NCI-H748 treated with DMSO at 0.1 percent for 48 hours (cell line): ENCODE data around the gene JMJD1C.
A peak's percentile ranks its signal among the peaks of the same experiment; 100 is the strongest.

Source experiments
- DNase-seq: peaks from one replicate; lab custom pipeline; 2025; lab: John Stamatoyannopoulos, UW

JMJD1C gene

GRCh38 chr10:63478564-63478963, 12.8 kb upstream of the JMJD1C start:
- no peak for DNase-seq

GRCh38 chr10:63477927-63478326, 12.2 kb upstream of the JMJD1C start:
- DNase-seq, result no peak

- DNase-seq, result no peak
Measured at GRCh38 chr10:63474488-63474887, 8.7 kb upstream of the JMJD1C start.

DNA sequence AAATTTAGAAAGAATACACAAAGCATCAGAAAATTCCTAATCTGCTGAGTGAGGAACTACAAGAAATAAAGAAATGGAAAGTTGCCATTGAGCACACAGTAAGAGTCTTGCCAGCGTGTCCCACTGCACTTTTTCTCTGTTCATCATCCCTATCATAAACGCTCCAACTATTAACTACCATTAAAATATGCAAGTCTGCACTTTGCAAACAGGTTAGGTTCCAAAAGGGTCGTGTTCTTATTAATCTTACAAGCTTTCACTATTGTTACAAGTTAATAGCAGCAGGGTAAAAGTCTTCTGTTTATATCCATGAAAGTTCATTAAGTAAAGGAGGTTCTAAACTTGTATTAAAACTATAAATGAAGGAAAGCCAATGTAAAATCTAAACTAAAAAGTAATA, 5.2 kb upstream of the JMJD1C start:
- no peak for DNase-seq

- no peak for DNase-seq
Measured at GRCh38 chr10:63468947-63469346, 3.2 kb upstream of the JMJD1C start.

DNA sequence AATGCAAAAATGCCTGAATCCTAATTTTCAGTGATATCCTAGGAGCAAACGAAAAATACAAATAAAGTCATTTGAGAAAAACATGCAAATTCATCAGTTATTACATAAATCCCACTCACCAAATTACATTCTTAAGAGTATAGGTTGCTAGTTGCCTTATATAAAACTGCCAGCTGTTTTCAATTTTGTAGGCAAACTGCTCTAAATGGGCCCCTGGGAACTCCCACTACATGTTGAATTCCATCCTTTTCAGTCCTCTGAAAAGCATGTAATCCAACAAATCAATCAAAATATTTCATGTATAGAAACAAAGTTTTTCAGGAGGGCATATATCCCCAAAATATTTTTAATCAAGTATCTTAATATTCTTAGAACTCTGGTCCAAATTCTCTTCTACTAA, 2.1 kb upstream of the JMJD1C start:
- no peak for DNase-seq

DNA sequence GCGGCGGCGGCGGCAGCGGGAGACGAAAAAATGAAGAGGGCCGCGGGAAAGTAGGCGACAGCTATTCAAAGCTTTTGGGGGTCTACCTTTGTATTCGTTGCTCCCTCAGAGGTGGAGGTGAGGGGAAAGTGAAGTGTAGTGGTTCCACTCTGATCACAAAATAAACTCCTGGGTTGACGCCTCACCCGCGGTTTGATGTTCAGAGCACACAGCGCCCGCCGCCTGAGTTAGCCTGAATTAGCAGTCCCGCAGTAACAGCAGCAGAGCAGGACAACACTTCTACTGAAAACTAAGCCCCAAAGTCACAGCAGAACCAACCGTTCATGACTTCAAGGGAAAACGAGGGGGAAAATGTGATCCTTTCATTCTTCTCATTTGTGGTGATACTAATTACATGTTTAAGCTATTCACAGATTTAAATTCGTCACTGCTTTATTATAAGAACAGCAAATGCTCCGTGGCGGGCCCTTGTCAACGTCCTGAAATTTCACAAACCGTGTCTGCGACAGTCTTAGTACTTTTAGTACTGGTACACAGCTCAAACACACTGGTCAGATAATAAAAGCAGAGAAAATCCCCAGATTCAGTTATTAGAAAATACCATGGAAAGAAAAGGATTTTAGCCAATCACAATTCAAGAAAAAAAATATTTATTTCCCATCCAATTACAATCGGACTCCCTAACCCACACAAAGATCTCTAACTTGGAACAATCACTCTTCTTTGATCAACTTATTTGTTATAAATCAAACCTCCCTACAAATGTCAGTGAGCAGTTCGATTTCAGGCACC, 563 bp upstream of the JMJD1C start:
- peak; percentile 55 for DNase-seq

DNA sequence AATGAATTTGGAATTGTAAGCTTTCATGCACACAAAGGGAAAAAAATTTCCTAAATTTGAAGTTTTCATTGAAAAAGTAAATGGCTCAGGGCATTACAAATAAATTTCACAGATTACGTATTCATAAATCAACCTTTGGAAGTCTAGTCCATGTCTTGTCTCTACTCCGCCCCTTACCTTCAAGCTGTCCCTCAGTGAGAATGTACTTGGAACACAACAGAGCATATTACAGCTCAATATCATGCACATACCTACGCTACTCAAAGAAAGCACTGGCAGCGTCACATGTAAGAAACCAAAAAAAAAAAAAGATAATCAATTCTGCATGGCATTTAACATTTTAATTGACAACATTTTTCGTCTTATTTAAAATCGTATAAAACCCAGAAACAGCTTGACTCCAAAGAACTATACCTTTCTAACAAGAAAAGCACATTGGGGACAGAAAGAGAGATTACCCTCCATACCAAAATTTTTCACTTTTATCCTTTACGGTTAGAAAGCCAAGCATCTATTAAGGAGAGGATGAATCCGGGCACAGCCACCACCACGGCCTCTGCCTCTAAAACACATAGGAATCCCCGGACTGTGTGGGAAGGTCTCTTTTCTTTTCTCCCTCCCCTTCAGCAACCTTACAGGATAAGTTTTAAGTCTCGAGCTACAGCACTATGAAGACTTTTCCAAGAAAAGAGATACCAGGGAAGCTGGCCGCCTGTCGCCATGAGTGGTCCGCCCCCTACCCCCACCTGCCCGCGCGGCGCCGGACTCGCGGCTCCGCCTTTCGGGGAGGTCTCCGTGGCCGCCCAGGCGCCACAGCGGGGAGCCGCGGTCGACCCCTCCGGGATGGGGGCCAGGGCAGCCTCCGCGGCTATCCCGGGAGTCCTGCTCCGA, 1.1 kb downstream of the JMJD1C start:
- no peak for DNase-seq

- no peak for DNase-seq
Measured at GRCh38 chr10:63462442-63462841, 3.3 kb downstream of the JMJD1C start.

- DNase-seq, result no peak
Measured at GRCh38 chr10:63458177-63458576, 7.6 kb downstream of the JMJD1C start.

- DNase-seq, result no peak
Measured at GRCh38 chr10:63457594-63457993, 8.2 kb downstream of the JMJD1C start.

DNA sequence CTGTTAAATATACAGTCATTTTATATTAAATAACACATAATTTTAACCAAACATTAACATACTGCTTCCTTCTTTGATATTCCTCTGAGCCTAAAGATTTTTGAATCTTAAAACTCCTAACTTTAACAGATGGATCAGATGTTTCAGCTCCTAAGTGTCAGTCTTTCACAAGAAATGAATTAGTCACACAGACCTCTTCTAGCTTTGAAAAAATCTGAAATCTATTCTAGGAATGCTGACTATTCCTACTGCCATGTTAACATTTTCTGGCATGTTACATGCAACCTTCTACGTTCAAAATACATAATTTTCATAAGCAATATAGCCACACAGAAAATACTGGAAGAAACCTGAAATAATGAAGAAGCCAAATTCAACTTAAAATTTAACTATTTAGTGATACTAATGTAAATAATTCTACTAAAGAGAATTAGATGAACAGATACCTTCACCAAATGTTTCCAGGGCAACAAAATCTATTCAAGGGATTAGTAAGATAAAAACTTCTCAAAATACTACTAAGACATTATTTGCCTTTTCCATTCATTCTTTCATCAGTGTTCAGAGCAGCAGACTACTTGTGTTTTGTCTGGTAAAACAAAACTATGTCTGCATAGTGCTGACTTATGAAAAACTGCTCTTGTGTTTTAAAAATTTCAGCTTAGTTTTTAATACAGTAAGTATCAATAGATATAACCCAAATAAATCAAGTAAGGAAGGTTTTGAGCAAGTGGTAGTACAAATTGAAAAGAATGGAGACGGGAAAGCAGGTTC, 9.2 kb downstream of the JMJD1C start:
- no peak for DNase-seq

- DNase-seq, result no peak
Measured at GRCh38 chr10:63455507-63455906, 10.3 kb downstream of the JMJD1C start.

DNA sequence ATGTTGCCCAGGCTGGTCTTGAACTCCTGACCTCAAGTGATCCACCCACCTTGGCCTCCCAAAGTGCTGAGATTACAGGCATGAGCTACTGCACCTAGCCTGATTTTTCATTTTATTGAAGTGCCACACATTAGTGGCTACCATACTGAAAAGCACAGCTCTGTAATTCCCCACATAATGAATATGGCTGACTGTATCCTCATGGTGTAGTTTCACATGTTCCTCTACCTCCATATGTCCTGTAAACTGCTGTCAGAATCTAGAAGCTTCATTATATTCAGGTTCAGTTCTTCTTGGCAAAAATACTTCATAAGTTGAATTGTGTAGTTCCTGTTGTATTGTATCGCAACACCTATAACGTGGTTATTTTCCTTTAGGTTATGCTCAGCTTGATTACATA, 11.1 kb downstream of the JMJD1C start:
- no peak for DNase-seq

GRCh38 chr10:63452524-63452923, 13.3 kb downstream of the JMJD1C start:
- no peak for DNase-seq

- no peak for DNase-seq
Measured at GRCh38 chr10:63446716-63447440, 18.9 kb downstream of the JMJD1C start.

- no peak for DNase-seq
Measured at GRCh38 chr10:63441404-63441803, 24.4 kb downstream of the JMJD1C start.

DNA sequence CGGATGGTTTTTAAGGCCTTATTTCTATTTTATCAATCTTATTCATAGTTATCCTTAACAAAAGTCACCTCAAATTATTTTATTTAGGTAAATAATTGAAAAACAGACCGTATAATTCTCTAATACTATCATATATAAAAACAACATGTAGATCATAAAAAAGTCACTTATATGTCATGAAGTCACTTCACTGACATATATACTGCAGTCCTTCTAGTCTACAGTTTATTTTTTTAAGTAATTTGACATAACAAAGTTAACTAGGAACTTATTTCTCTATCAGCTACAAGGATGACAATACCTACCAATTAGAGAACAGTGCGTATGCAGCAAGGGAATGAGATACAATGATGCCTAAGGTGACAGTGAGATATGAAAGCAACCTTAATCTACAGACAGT, 26.2 kb downstream of the JMJD1C start:
- no peak for DNase-seq

- DNase-seq, result no peak
Measured at GRCh38 chr10:63438506-63439498, 27.0 kb downstream of the JMJD1C start.

GRCh38 chr10:63437116-63437949, 28.4 kb downstream of the JMJD1C start:
- DNase-seq, result no peak
